CD4-positive, alpha-beta memory T cell (primary cell): ENCODE measurements around the gene YTHDF1. TPM values are rescaled to one million over a fixed set of nuclear protein-coding genes. Genes with fewer than 3 reads are reported as not detected.
A peak's percentile ranks its signal among the peaks of the same experiment; 100 is the strongest.

ENCODE experiments used
- CTCF ChIA-PET: fragments of 350-600 bp; sonication (Branson Sonifier 250); formaldehyde crosslinking; loops from one replicate; lab custom pipeline; 2021; ENCODE audit warnings: inconsistent platforms; ENCODE audit not compliant: partially characterized antibody; lab: Charles Lee
- POLR2A ChIA-PET: fragments of 350-600 bp; sonication (Branson Sonifier 250); formaldehyde crosslinking; loops from one replicate; lab custom pipeline; 2021; ENCODE audit not compliant: partially characterized antibody; lab: Charles Lee
- DNase-seq, 5 donors: peaks; one replicate each; pipeline versions ENCODE4 v3.0.0 to v3.0.0-alpha.2; 2020 to 2022; ENCODE audit warnings: mixed read lengths in 1 of 5
- H3K27ac ChIP-seq: one replicate; pipeline ENCODE4 v1.7.0; 2013; ENCODE audit warnings: low read depth, low read length
- H3K27me3 ChIP-seq: 2 replicates; pipeline ENCODE4 v1.7.0; 2013; ENCODE audit warnings: mild to moderate bottlenecking, low read length, moderate library complexity; ENCODE audit not compliant: insufficient read depth
- H3K36me3 ChIP-seq: 2 replicates; pipeline ENCODE4 v1.7.0; 2013; ENCODE audit warnings: mild to moderate bottlenecking, low read length, moderate library complexity; ENCODE audit not compliant: insufficient read depth
- H3K4me1 ChIP-seq: 2 replicates; pipeline ENCODE4 v1.7.0; 2013; ENCODE audit warnings: mild to moderate bottlenecking, low read length, moderate library complexity; ENCODE audit not compliant: insufficient read depth
- H3K4me3 ChIP-seq, 2 donors: one replicate each; pipeline ENCODE4 v1.7.0; 2013; ENCODE audit warnings: low read length in 2 of 2, mild to moderate bottlenecking in 1 of 2
- H3K9me3 ChIP-seq, 2 donors: one replicate each; pipeline ENCODE4 v1.7.0; 2013; ENCODE audit warnings: low read length in 2 of 2, control low read depth in 1 of 2; ENCODE audit not compliant: control insufficient read depth in 1 of 2
- H3K27ac Mint-ChIP-seq, 7 donors: one replicate each; pipeline ENCODE4 v1.8.0; 2020 to 2021; ENCODE audit warnings: mixed read lengths in 7 of 7, mild to moderate bottlenecking in 6 of 7, inconsistent platforms in 3 of 7, moderate library complexity in 3 of 7
- H3K27me3 Mint-ChIP-seq, 2 donors: one replicate each; pipeline ENCODE4 v1.8.0; 2020 to 2021; ENCODE audit warnings: mixed read lengths in 2 of 2
- H3K36me3 Mint-ChIP-seq, 2 donors: one replicate each; pipeline ENCODE4 v1.8.0; 2020 to 2021; ENCODE audit warnings: mixed read lengths in 2 of 2, inconsistent platforms in 1 of 2, mild to moderate bottlenecking in 1 of 2
- H3K4me1 Mint-ChIP-seq, 4 donors: one replicate each; pipeline ENCODE4 v1.8.0; 2020 to 2021; ENCODE audit warnings: mixed read lengths in 4 of 4, mild to moderate bottlenecking in 1 of 4
- H3K4me3 Mint-ChIP-seq, 8 donors: one replicate each; pipeline ENCODE4 v1.8.0; 2020 to 2021; ENCODE audit warnings: mixed read lengths in 8 of 8, mild to moderate bottlenecking in 7 of 8, moderate library complexity in 6 of 8, inconsistent platforms in 3 of 8
- H3K9me3 Mint-ChIP-seq, 8 donors: one replicate each; pipeline ENCODE4 v1.8.0; 2020 to 2021; ENCODE audit warnings: mixed read lengths in 8 of 8, mild to moderate bottlenecking in 5 of 8, inconsistent platforms in 3 of 8, moderate library complexity in 1 of 8
- intact Hi-C: fragments of 100-400 bp; cut with micrococcal nuclease; formaldehyde crosslinking; loops from one replicate; pipeline ENCODE4 v1.15.1; 2023
- polyA plus RNA-seq, 2 donors: library from polyadenylated mRNA; unstranded; fragments of 300-500 nt; fragmentation: Illumina TruSeq; gene quantifications; one replicate each; pipeline ENCODE4 v1.2.3, GENCODE V29; 2021
- total RNA-seq, 2 experiments: library from RNA; stranded (reverse); gene quantifications; one replicate each; pipeline ENCODE4 v1.2.3, GENCODE V29; 2021

The YTHDF1 gene
- total and polyA plus RNA-seq, 4 experiments from 2014 or later = 21.1 to 48.1 (median 45.4) TPM

- Mint-ChIP-seq H3K27ac (no peak overlapping the region), H3K27me3 (no peaks in the 10 kb centered on the region), H3K4me1 (peaks cover 23 to 75% (median 38%) of the 10 kb centered on the region in 4 donors), H3K4me3 (no peak overlapping the region), H3K36me3 (peaks cover 30 to 83% of the 10 kb centered on the region in 2 donors), H3K9me3 (no peaks in the 10 kb centered on the region)
- H3K4me3 ChIP-seq = no peak overlapping the region
- no peak overlapping the region for H3K27ac ChIP-seq
- POLR2A ChIA-PET = interaction anchor here (1.4 kb wide), 1 partner anchor 8 kb away, joined by 3 read pairs; no protein-coding TSS in a partner anchor
- no peak for DNase-seq
- no peaks in the 10 kb centered on the region for H3K27me3 ChIP-seq
- peaks cover 83% of the 10 kb centered on the region for H3K36me3 ChIP-seq
- intact Hi-C loops = no loop called here
- H3K4me1 ChIP-seq = peaks cover 40% of the 10 kb centered on the region
- CTCF ChIA-PET = interaction anchor here (1.0 to 8.3 kb wide), 2 partner anchors 12 to 16 kb away, joined by 3 to 64 read pairs; no protein-coding TSS in a partner anchor
- H3K9me3 ChIP-seq = no peaks in the 10 kb centered on the region
Observed at GRCh38 chr20:63208346-63208909, 7.5 kb downstream of the YTHDF1 start.

DNA sequence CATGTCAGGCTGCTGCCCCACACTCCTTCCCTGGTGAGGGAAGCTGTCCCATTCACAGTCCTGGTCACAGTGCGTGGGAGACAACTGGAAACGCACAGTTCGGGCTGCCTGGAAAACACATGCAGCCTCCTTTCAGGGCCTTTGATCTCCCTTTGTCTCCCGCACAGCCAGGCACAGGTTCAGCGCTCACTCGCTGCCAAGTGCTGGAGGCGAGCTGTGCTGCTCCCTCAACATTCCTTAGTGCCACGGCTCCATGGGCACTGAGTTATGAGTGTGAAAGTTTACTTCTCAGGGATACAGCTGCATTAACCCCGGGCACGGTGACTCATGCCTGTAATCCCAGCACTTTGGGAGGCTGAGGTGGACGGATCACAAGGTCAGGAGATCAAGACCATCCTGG, 9.1 kb downstream of the YTHDF1 start:
- Mint-ChIP-seq H3K4me3 (no peak overlapping the region), H3K36me3 (peaks cover 25 to 84% of the 10 kb centered on the region in 2 donors), H3K27me3 (no peaks in the 10 kb centered on the region), H3K4me1 (peaks cover 13 to 69% (median 25%) of the 10 kb centered on the region in 4 donors), H3K9me3 (no peaks in the 10 kb centered on the region), H3K27ac (peak overlapping the region in 1 of 7 donors; percentile 78)
- DNase-seq = no peak
- Histone ChIP-seq H3K4me3 (no peak overlapping the region), H3K4me1 (peaks cover 24% of the 10 kb centered on the region), H3K27me3 (no peaks in the 10 kb centered on the region), H3K27ac (no peak overlapping the region), H3K9me3 (no peaks in the 10 kb centered on the region), H3K36me3 (peaks cover 85% of the 10 kb centered on the region)
- intact Hi-C loops = no loop called here
- ChIA-PET CTCF (interaction anchor here (2.4 kb wide), 1 partner anchor 16 kb away, joined by 10 read pairs; no protein-coding TSS in a partner anchor), POLR2A (no interaction called here)

DNA sequence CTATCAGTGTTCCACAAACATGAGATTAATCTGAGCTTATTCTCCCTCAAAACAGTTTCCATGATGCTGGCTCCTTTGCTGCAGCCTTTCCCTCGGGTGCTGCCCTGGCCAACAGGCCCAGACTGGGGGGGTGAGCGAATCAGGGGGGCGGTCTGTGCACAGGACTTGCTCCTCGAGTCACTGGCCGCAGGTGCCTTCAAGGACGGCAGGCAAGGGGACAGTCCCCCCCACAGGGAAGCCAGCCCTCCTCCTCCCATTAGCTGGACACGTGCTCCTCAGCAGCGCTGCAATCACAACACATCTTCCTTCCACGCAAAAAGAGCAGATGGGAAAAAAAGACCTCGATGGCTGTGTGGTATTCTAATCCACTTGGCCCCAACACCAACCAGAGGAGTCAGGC, 10.0 kb downstream of the YTHDF1 start:
- no peak overlapping the region for H3K27ac ChIP-seq
- H3K9me3 ChIP-seq = no peaks in the 10 kb centered on the region
- ChIA-PET POLR2A (no interaction called here), CTCF (interaction anchor here (2.4 kb wide), 1 partner anchor 17 kb away, joined by 10 read pairs; no protein-coding TSS in a partner anchor)
- Mint-ChIP-seq H3K36me3 (peaks cover 31 to 88% of the 10 kb centered on the region in 2 donors), H3K27me3 (no peaks in the 10 kb centered on the region), H3K27ac (no peak overlapping the region), H3K4me3 (no peak overlapping the region), H3K4me1 (peaks cover 15 to 69% (median 24%) of the 10 kb centered on the region in 4 donors), H3K9me3 (no peaks in the 10 kb centered on the region)
- H3K36me3 ChIP-seq = peaks cover 76% of the 10 kb centered on the region
- intact Hi-C loops = no loop called here
- H3K4me1 ChIP-seq = peaks cover 14% of the 10 kb centered on the region
- DNase-seq = no peak
- no peak overlapping the region for H3K4me3 ChIP-seq
- H3K27me3 ChIP-seq = no peaks in the 10 kb centered on the region

- H3K4me3 ChIP-seq = no peak overlapping the region
Observed at GRCh38 chr20:63204362-63204761, 11.6 kb downstream of the YTHDF1 start.

DNA sequence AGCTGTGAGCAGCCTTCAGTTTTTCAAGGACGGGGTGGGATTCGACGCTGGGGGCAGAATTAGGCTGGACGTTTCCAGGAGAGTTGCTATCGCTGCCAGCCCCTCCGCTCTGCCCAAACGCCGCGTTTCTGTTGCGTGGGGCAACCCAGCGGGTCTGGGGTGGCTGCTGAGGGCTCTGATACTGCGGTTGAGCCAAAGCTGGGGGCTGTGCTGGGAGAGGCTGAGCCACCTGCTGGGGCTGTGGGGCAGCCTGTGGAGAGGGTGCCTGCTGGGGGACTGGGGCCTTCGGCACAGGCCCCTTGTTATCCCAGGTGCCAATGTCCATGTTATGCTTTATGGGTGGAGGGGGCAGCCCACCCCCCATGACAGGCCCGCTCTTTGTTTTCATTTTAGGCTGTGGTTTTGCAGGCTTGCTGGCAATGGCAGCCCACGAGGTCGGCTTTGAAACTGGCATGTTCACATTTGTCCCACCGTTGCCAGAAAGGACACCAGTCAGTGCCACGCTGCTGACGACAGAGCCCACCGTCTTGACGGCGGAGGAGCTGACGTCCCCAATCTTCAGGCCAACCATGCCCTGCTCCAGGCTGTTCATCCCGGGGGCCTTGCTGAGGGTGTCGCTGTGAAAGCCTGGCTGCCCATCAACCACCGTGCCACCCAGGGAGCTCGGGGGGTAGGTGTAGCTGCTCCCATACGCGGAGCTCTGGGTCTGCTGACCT, 13.0 kb downstream of the YTHDF1 start:
- POLR2A ChIA-PET = no interaction called here
- Histone ChIP-seq H3K4me1 (no peaks in the 10 kb centered on the region), H3K27ac (no peak overlapping the region), H3K9me3 (no peaks in the 10 kb centered on the region), H3K27me3 (no peaks in the 10 kb centered on the region), H3K4me3 (no peak overlapping the region), H3K36me3 (peaks cover 57% of the 10 kb centered on the region)
- Mint-ChIP-seq H3K36me3 (peaks cover 35 to 85% of the 10 kb centered on the region in 2 donors), H3K9me3 (no peaks in the 10 kb centered on the region), H3K4me1 (peaks cover 15 to 62% (median 24%) of the 10 kb centered on the region in 4 donors), H3K4me3 (no peak overlapping the region), H3K27ac (no peak overlapping the region), H3K27me3 (no peaks in the 10 kb centered on the region)
- DNase-seq = no peak
- CTCF ChIA-PET = interaction anchor here (0.9 kb wide), 1 partner anchor 20 kb away, joined by 3 read pairs; no protein-coding TSS in a partner anchor
- intact Hi-C loops = no loop called here

More at GRCh38 chr20:63204362-63204761, 11.6 kb downstream of the YTHDF1 start:
- H3K4me1 Mint-ChIP-seq = peaks cover 12 to 59% (median 19%) of the 10 kb centered on the region in 4 donors
- no peaks in the 10 kb centered on the region for H3K9me3 Mint-ChIP-seq
- ChIA-PET POLR2A (no interaction called here), CTCF (no interaction called here)
- Histone ChIP-seq H3K27me3 (no peaks in the 10 kb centered on the region), H3K4me1 (peaks cover under 1% of the 10 kb centered on the region), H3K27ac (no peak overlapping the region), H3K9me3 (no peaks in the 10 kb centered on the region), H3K36me3 (peaks cover 65% of the 10 kb centered on the region)
- H3K27me3 Mint-ChIP-seq = no peaks in the 10 kb centered on the region
- H3K36me3 Mint-ChIP-seq = peaks cover 28 to 87% of the 10 kb centered on the region in 2 donors
- no peak for DNase-seq
- no peak overlapping the region for H3K27ac Mint-ChIP-seq
- intact Hi-C loops = no loop called here
- H3K4me3 Mint-ChIP-seq = no peak overlapping the region

DNA sequence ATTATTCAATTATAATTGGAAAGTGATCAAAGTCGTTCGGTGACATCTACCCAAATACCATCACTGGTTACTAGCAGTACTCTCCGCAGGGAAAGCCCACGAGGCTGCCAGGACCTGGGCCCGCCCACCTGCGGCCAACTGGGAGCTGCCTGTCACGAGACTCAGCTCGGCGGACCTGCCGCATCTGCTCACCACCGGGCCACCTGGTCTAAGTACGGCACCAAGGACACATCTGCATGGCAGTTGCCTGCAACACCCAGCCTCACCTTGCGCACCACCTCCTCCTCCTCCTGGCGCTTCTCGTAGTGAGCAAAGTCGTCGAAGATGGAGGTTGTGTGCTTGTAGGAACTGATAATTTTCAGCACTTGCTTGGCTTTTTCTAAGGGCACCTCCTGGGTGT, 13.9 kb downstream of the YTHDF1 start:
- Histone ChIP-seq H3K4me3 (no peak overlapping the region), H3K4me1 (peaks cover 5% of the 10 kb centered on the region), H3K9me3 (no peaks in the 10 kb centered on the region), H3K36me3 (peaks cover 51% of the 10 kb centered on the region), H3K27me3 (no peaks in the 10 kb centered on the region), H3K27ac (no peak overlapping the region)
- ChIA-PET POLR2A (no interaction called here), CTCF (no interaction called here)
- intact Hi-C loops = no loop called here
- peaks cover 14 to 67% (median 28%) of the 10 kb centered on the region in 4 donors for H3K4me1 Mint-ChIP-seq
- no peaks in the 10 kb centered on the region for H3K27me3 Mint-ChIP-seq
- DNase-seq = no peak
- H3K27ac Mint-ChIP-seq = no peak overlapping the region
- no peak overlapping the region for H3K4me3 Mint-ChIP-seq
- H3K36me3 Mint-ChIP-seq = peaks cover 39 to 83% of the 10 kb centered on the region in 2 donors
- H3K9me3 Mint-ChIP-seq = no peaks in the 10 kb centered on the region

GRCh38 chr20:63198606-63199005, 17.3 kb downstream of the YTHDF1 start:
- ChIA-PET CTCF (interaction anchor here (1.2 kb wide), 1 partner anchor 25 kb away, joined by 7 read pairs; no protein-coding TSS in a partner anchor), POLR2A (no interaction called here)
- H3K9me3 ChIP-seq = no peaks in the 10 kb centered on the region
- H3K4me1 Mint-ChIP-seq = peaks cover 12 to 52% (median 24%) of the 10 kb centered on the region in 4 donors
- H3K4me3 Mint-ChIP-seq = no peak overlapping the region
- DNase-seq = no peak
- intact Hi-C loops = no loop called here
- H3K4me1 ChIP-seq = peaks cover 13% of the 10 kb centered on the region
- H3K36me3 Mint-ChIP-seq = peaks cover 44 to 77% of the 10 kb centered on the region in 2 donors
- H3K27ac Mint-ChIP-seq = peak overlapping the region in 3 of 7 donors; percentile 12 to 37 (median 29)
- no peaks in the 10 kb centered on the region for H3K27me3 ChIP-seq
- no peaks in the 10 kb centered on the region for H3K9me3 Mint-ChIP-seq
- no peak overlapping the region for H3K27ac ChIP-seq
- no peak overlapping the region for H3K4me3 ChIP-seq
- H3K27me3 Mint-ChIP-seq = no peaks in the 10 kb centered on the region
- H3K36me3 ChIP-seq = peaks cover 44% of the 10 kb centered on the region
